NCI-H146 treated with DMSO at 0.1 percent for 48 hours (cell line): ENCODE measurements around the gene IFFO2.

Source experiments
- DNase-seq: peaks from one replicate; lab custom pipeline; 2025; ENCODE audit not compliant: unreplicated experiment; lab: John Stamatoyannopoulos, UW

The IFFO2 gene

DNA sequence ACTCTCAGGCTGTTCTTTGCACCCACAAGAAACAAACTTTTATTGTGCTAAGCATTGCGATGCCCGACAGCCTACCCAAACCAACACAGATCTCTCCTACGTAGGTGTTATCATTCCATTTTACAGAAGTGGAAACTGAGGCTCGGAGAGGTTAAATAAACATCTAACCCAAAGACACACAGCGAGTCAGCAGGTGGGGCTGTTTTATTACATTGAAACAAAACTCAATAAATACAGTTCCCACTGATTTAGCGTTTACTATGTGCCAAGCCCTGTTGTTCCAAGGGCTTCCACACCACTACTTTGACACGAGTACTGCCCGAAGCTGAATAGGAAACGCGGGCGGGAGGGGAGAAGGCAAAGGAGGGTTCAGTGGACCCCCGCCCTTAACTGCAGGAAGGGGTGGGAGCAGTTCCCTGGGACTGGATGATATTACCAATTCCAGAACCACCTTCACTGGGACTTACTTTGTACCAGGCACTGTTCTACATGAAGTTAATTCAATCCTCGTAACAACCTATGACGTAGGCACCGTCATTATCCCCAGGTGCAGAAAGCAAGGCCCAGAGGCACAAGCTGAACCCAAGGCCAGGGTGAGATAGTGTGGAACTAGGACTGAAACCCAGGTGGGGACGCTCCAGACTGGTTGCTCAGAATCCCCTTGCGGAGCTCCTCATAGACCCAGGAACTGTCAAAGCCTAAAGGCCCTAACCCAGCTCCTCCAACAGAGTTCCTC is 34.8 kb downstream of the IFFO2 start:
- no peak for DNase-seq

DNA sequence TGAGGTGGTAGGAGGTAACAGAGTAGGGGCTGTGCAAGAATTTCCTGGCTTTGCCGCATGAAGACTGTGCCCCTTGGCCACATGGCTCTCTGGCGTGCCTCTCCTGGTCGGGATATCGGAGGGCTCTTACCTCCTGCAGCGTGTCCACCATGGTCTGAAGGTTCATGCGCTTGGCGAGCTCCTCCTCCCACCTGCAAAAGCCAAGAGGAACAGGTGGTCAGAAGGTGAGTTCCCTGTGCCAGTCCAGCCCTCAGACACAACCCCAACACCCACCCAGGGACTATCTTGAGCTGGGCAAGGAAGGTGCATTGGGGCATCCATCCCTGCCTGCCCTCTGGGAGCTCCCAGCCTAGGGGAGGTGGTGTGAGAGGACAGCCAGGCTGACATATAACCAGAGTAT is 35.5 kb downstream of the IFFO2 start:
- DNase-seq: no peak

- DNase-seq: no peak
These were observed 36.5 kb downstream of the IFFO2 start for GRCh38 chr1:18919956-18920355.

DNA sequence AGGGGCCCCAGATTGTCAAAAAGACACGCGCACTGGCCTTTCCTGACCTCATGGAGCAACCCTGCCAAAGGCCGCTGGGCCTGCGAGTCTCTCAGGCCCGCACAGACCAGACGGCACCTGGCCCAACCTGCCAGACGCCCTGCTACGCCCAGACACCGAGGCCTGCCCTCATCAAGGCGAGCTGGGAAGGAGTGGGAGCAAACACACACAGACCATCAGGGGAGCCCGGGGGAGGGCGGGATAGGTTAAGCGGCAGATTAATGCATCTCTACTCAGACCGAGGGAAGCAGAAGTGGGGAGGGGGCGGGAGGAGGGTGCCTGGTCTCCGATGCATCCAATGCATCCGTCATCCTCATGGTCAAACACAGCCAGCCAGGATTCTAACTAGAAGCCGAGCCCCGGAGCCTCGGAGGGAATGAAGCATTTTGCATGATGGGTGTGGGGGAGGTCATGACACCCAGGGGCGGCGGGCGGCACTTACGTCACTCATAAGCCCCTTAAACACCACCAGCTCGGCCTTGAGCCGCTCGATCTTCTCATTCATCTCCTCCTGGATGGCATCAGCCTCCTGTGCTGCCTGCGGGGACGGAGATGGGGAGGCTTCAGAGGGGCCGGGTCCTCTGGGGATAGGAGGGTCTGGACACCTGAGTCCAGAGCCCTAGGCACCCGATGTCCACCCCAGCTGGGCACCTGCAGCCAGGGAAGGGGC is 37.1 kb downstream of the IFFO2 start:
- no peak for DNase-seq

DNA sequence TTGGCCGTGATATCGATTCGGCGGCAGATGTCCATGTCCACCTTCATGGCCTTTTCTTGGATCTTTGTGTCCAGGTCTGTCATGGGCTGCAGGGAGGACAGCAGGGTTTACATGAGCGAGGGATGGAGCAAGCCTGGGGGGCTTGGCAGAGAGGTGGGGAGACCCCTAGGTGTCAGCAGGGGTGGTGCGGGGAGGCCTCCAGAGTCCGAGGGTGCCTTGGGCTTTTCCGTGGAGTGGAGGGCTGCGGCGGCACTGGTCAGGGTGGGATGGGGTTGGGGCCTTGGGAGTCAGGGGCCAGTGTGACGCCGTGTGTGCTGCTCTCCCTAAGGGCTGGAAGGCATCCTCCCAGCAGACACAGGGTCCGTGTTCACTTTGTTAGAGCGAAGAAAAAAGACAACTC is 38.1 kb downstream of the IFFO2 start:
- DNase-seq: no peak

DNA sequence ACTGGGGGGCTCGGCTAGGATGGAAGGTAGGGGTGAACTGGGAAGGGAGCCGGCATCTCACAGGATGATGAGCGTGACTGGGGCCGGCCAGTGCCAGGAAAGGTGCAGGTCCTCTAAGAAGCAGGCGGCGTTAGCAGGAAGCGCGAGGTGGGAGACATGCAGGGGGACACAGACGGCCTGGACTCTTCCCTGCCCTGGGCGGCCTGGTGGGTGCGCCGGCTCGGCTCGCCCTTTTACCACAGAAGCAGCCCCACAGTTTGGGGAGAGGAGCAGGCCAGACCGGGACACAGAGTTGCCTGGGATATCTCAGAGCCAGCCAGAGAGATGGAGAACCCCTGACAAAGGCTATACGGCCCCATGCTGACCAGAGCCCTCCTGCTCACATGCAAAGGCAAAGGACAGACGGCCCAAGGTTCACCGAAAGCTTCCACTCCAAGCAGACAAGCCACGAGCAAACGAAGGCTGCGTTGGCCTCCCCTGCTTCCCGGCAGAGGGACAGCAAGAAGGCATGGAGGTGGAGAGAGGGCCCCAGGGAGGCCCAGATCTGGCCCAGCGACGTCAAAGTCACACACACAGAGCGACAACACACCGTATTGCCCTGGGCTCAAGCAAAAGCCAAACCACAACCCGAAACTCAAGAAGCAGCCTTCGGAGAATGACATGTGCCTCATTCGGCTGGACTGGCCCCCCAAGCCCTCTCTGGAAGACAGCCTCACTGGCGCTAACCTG is 39.2 kb downstream of the IFFO2 start:
- DNase-seq: no peak

- no peak for DNase-seq
These were observed 41.1 kb downstream of the IFFO2 start for GRCh38 chr1:18915341-18915740.

GRCh38 chr1:18913065-18913835 is 43.2 kb downstream of the IFFO2 start:
- no peak for DNase-seq

- DNase-seq: no peak
These were observed 43.9 kb downstream of the IFFO2 start for GRCh38 chr1:18912550-18912949.

DNA sequence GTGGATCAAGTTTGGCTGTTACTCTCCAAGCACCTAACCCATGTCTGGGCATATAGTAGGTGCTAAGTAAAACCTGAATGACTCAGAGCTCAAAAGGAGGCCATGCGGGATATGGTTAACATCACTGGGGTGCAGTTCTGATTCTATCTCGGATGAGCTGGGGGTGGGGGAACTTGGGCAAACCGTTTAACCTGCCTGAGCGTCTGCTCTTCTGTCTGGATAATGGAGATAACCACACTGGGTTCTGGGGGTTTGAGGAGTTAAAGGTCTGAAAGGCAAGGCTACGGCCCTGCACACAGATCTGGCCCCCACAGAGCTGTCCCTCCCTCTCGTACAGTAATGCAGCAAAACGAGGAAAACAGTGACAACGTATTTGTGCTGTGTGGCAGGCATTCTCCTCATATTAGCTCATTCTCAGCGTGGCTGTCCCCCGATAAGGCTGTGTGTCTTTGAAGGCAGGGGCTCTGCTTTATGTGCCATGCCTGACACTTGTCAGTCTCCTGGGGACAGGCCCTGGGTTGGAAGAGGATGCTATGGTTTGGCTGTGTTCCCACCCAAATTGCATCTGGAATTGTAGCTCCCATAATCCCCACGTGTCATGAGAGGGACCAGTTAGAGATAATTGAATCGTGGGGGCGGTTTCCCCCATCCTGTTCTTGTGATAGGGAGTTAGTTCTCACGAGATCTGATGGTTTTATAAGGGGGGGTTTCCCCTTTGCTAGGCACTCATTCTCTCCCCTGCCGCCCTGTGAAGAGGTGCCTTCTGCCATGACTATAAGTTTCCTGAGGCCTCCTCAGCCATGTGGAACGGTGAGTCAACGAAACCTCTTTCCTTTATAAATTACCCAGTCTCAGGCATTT is 47.3 kb downstream of the IFFO2 start:
- no peak for DNase-seq

GRCh38 chr1:18907917-18908845 is 48.3 kb downstream of the IFFO2 start:
- no peak for DNase-seq

GRCh38 chr1:18907021-18907916 is 49.2 kb downstream of the IFFO2 start:
- no peak for DNase-seq

GRCh38 chr1:18903291-18903756 is 53.2 kb downstream of the IFFO2 start:
- DNase-seq: no peak

- DNase-seq: peak; percentile 70
These were observed 53.8 kb downstream of the IFFO2 start, which contains the start of gene ALDH4A1 for GRCh38 chr1:18902523-18903290. Gene ALDH4A1, minus strand, starts transcription at chr1:18902555. Its CDS starts 32 bp downstream, at chr1:18902523.

- DNase-seq: no peak
These were observed 54.4 kb downstream of the IFFO2 start for GRCh38 chr1:18901952-18902522.

DNA sequence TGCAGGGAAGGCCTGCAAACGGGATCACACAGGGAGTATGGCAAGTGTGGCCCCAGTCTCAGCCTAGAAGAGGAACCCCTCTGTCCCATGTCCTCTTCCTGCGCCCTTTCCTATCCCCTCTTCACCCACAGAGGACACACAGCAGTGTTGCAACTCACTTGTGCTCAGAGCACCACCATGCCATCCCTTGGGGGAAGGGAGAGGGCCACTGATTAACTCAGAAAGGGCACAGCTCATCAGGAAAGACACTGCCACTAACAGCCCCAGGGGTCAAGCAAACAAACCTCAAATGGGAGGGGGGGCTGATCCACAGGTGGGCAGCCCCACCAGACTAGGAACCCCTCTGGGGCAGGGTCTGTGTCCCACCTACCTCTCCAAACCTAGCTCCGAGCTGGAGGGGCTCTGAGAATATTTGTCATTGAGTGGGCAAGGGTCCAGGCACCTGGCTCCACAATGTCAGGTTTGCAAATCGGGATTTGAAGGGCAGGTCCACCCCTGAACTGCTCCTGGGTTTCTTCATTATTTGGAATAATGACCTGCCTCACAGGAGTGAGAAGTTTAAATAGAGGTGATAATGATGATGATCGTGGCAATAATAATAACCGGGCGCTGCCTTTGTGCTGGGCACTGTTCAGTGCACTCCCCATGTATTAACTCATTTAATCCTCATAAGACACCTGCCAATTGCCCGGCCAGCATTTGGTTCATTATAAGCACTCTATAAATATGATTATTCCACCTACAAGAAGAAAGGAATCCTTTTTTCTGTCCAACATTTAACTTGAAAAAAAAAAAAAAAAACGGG is 55.1 kb downstream of the IFFO2 start:
- no peak for DNase-seq
